ENCODE data around the gene GRAMD2B. TPM values are rescaled to one million over a fixed set of nuclear protein-coding genes. Genes with fewer than 3 reads are reported as not detected.

GRAMD2B gene
- total and polyA plus RNA-seq, 7 donors, result 1.3 to 8.0 (median 2.9) TPM

DNA sequence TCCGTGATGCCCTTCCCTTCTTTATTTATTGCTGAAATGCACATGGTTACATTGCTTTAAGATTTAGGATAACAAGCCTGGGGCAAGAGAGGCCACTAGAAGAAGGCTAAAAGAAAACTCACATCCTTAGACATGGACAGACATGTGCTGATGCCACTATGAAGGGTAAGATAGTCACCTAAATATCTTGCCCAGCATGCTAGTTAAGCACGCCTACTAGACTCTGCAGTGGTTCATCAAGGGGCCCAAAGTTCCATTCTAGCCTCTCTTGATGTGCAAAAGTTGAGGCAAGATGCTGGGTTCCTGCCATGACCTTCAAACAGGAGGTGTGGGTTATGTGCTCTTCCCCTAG lies 49.3 kb downstream of the GRAMD2B start:
- no peak for DNase-seq
- ATAC-seq, result no peak
- Histone ChIP-seq H3K4me1 (no peaks in the 10 kb centered on the region), H3K4me3 (no peak overlapping the region), H3K27me3 (ENCODE audit: insufficient read depth in 3 of 3, low read length in 2 of 3) (no peaks in the 10 kb centered on the region), H3K36me3 (ENCODE audit: insufficient read depth in 1 of 2, low read depth in 1 of 2) (peaks cover 0 to 17% of the 10 kb centered on the region in 2 donors), H3K27ac (no peak overlapping the region), H3K9me3 (no peaks in the 10 kb centered on the region)
- 91 to 100% (median 98%) methylated on average over 2 of the region's 2 CpGs for WGBS, 3 donors
- intact Hi-C loops (cut with DNase I), result no loop called here
- TF ChIP-seq, protein P1, sequence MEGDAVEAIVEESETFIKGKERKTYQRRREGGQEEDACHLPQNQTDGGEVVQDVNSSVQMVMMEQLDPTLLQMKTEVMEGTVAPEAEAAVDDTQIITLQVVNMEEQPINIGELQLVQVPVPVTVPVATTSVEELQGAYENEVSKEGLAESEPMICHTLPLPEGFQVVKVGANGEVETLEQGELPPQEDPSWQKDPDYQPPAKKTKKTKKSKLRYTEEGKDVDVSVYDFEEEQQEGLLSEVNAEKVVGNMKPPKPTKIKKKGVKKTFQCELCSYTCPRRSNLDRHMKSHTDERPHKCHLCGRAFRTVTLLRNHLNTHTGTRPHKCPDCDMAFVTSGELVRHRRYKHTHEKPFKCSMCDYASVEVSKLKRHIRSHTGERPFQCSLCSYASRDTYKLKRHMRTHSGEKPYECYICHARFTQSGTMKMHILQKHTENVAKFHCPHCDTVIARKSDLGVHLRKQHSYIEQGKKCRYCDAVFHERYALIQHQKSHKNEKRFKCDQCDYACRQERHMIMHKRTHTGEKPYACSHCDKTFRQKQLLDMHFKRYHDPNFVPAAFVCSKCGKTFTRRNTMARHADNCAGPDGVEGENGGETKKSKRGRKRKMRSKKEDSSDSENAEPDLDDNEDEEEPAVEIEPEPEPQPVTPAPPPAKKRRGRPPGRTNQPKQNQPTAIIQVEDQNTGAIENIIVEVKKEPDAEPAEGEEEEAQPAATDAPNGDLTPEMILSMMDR (IDR thresholded peaks at IDR 0.05), result no peak

DNA sequence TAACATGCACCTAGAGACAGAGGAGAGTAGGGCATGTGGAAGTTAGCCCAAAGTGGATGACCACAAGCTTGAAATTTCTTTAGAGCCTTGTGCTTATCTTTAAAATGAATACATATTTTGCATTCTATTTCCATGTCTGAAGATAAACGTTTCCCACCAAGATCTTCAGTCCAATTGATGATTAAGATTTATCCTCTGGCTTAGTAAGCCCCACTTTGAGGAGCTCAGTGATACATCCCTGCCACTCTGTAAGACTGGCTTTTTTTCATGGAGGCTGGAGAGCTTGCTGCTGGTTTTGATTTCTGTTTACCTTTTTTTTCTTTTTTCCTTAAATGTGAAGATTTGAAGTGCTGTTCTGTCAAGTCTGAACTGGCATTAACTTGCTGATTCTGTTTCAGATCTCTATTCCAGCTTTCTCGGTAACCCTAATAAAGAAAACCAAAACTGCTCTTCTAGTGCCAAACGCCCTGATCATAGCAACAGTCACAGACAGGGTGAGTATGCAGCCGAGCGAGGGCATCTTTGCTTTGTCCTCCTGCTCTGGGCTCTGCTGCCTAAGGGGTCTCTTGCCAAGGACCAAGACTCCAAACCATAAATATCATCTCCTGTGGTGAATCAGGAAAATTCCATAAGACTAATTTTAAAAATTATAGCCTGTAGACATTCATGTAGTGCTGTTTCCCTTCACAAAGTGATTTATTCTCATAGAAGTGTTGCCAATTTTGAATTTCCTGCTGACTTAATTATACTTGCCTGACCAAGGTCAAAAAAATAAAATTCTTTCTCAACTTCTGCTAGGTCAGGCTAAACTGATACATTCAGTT lies 54.3 kb downstream of the GRAMD2B start:
- DNase-seq, result no peak
- TF ChIP-seq, protein P1 (IDR thresholded peaks at IDR 0.05), result no peak
- 52 to 57% (median 56%) methylated on average over 5 of the region's 5 CpGs for WGBS, 3 donors
- Histone ChIP-seq H3K4me3 (no peak overlapping the region), H3K27me3 (ENCODE audit: insufficient read depth in 3 of 3, low read length in 2 of 3) (no peaks in the 10 kb centered on the region), H3K36me3 (ENCODE audit: insufficient read depth in 1 of 2, low read depth in 1 of 2) (peaks cover 0 to 14% of the 10 kb centered on the region in 2 donors), H3K27ac (no peak overlapping the region), H3K4me1 (no peaks in the 10 kb centered on the region), H3K9me3 (no peaks in the 10 kb centered on the region)
- ATAC-seq, result no peak
- intact Hi-C loops (cut with DNase I), result no loop called here

DNA sequence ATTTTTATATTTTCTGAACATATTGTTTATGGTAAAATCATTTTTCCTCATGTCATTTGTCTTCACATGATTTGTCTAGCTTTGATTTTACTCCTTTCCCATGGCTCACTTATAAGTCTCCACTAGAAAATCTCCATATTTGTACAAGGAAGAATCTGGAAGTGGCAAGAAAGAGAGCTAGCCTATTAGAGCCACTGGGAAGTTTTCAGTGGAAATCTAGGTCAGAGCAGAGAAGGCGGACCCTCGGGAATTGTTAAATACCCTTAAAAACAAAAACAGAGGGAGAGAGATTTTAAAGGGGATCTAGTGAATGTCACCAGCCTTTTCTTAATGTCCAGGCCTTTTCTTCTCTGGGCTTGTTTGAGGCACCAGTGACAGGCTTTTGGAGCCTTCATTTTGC lies 56.6 kb downstream of the GRAMD2B start:
- WGBS, 3 donors, result 37 to 76% (median 75%) methylated on average over 2 of the region's 2 CpGs
- intact Hi-C loops (cut with DNase I), result no loop called here
- ATAC-seq (peak in 1 of 4 donors; percentile 42), DNase-seq (no peak)
- H3K9me3 ChIP-seq, result no peaks in the 10 kb centered on the region
- H3K4me1 ChIP-seq, result no peaks in the 10 kb centered on the region
- TF ChIP-seq, protein P1 (IDR thresholded peaks at IDR 0.05), result no peak
- no peak overlapping the region for H3K4me3 ChIP-seq
- H3K27me3 ChIP-seq (ENCODE audit: insufficient read depth in 3 of 3, low read length in 2 of 3), result no peaks in the 10 kb centered on the region
- peaks cover 3 to 12% of the 10 kb centered on the region in 2 donors for H3K36me3 ChIP-seq (ENCODE audit: insufficient read depth in 1 of 2, low read depth in 1 of 2)
- no peak overlapping the region for H3K27ac ChIP-seq

DNA sequence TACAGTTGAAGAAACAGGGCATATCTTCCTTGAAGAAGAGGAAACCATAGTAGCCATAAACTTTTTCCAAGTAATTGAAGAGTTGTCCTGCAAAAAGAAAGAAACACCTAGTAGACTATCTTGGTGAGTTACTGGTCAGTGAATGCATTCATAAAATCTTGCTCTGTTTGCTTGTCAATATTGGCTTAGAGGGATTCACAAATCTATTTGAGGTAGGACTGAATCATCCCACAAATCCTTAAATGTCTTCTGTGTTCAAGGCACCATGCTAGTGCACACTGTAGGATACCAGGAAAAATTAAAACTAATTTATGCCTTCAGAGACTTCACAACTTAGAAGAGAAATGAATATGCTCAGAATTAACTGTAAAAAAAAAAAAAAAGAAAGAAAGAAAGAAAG lies 57.6 kb downstream of the GRAMD2B start:
- DNase-seq (no peak), ATAC-seq (no peak)
- H3K27ac ChIP-seq, result no peak overlapping the region
- H3K27me3 ChIP-seq (ENCODE audit: insufficient read depth in 3 of 3, low read length in 2 of 3), result no peaks in the 10 kb centered on the region
- TF ChIP-seq, protein P1 (IDR thresholded peaks at IDR 0.05), result no peak
- intact Hi-C loops (cut with DNase I), result no loop called here
- H3K4me3 ChIP-seq, result no peak overlapping the region
- H3K4me1 ChIP-seq, result no peaks in the 10 kb centered on the region
- peaks cover 3 to 12% of the 10 kb centered on the region in 2 donors for H3K36me3 ChIP-seq (ENCODE audit: insufficient read depth in 1 of 2, low read depth in 1 of 2)
- H3K9me3 ChIP-seq, result no peaks in the 10 kb centered on the region

DNA sequence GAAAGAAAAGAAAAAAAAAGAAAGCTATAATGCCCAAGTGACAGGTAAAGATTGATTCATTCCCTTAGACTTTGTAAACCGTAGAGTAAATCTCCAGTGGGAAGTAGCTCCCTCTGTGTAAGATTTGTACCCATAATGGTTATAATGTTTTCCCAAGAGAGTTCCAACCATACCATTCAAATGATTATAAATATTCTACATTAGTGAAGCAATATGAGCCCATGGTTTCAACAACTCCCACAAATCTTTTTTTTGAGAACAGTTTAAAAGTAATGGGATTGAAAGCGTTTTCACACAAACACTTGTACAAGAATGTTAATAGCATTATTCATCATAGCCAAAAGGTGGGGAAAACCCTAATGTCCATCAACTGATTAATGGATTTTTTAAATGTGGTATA lies 58.0 kb downstream of the GRAMD2B start:
- TF ChIP-seq, protein P1 (IDR thresholded peaks at IDR 0.05), result no peak
- ATAC-seq (no peak), DNase-seq (no peak)
- Histone ChIP-seq H3K36me3 (ENCODE audit: insufficient read depth in 1 of 2, low read depth in 1 of 2) (peaks cover 3 to 15% of the 10 kb centered on the region in 2 donors), H3K9me3 (no peaks in the 10 kb centered on the region), H3K27ac (no peak overlapping the region), H3K4me3 (no peak overlapping the region), H3K4me1 (no peaks in the 10 kb centered on the region), H3K27me3 (ENCODE audit: insufficient read depth in 3 of 3, low read length in 2 of 3) (no peaks in the 10 kb centered on the region)
- intact Hi-C loops (cut with DNase I), result no loop called here
- 84 to 91% (median 89%) methylated on average over 2 of the region's 2 CpGs for WGBS, 3 donors

All from psoas muscle (tissue), 8 donors.